Colonic mucosa (tissue), 4 donors: Measurements from ENCODE around the gene EPHA8. TPM values are rescaled to one million over a fixed set of nuclear protein-coding genes. Genes with fewer than 3 reads are reported as not detected.

ENCODE experiments used
- DNase-seq: peaks from one replicate; pipeline ENCODE4 v3.0.0-alpha.2; 2020
- H3K27ac ChIP-seq: fragments of 200-600 bp; one replicate; pipeline ENCODE4 v1.8.0; 2021
- H3K27me3 ChIP-seq: fragments of 200-600 bp; one replicate; pipeline ENCODE4 v1.8.0; 2021
- H3K36me3 ChIP-seq: fragments of 200-600 bp; one replicate; pipeline ENCODE4 v1.8.0; 2021
- H3K4me1 ChIP-seq: fragments of 200-600 bp; one replicate; pipeline ENCODE4 v1.8.0; 2021; ENCODE audit warnings: mild to moderate bottlenecking
- H3K4me3 ChIP-seq: fragments of 200-600 bp; one replicate; pipeline ENCODE4 v1.8.0; 2021
- H3K9ac ChIP-seq, 2 donors: one replicate each; pipeline ENCODE4 v1.7.0; 2013; ENCODE audit warnings: control low read depth in 2 of 2, low read depth in 2 of 2, low read length in 2 of 2
- H3K9me3 ChIP-seq: fragments of 200-600 bp; one replicate; pipeline ENCODE4 v1.8.0; 2021
- CTCF ChIP-seq: fragments of 200-600 bp; IDR thresholded peaks from one replicate; pipeline ENCODE4 v1.8.0; 2022; ENCODE audit warnings: antibody characterized with exemption, mild to moderate bottlenecking
- intact Hi-C: fragments of 100-400 bp; cut with DNase I; formaldehyde crosslinking; loops from one replicate; pipeline ENCODE4 v1.14.1; 2022
- total RNA-seq, 2 donors: library from RNA; stranded (reverse); fragmentation: NEBNext Ultra II Directional in 1 of 2; extraction: Animal tissue kit (Norgen Biotek cat#: 25700) in 1 of 2; gene quantifications; one replicate each; pipeline ENCODE4 v1.2.1, GENCODE V29; 2021
- donor health status: healthy.
- donor health status: DM: no; HTN: no; CAD: no.
- donor health status: DM: no; HTN: no; CAD: no.

EPHA8 gene
- total RNA-seq, 2 donors from 2014 or later, result not detected

- no peaks in the 10 kb centered on the region for H3K36me3 ChIP-seq
- TF ChIP-seq CTCF, result no peak
- H3K27me3 ChIP-seq, result peaks cover under 1% of the 10 kb centered on the region
- no peak for DNase-seq
- H3K4me1 ChIP-seq, result no peaks in the 10 kb centered on the region
- no peak overlapping the region for H3K27ac ChIP-seq
- no peak overlapping the region for H3K9ac ChIP-seq
- intact Hi-C loops, result no loop called here
- H3K9me3 ChIP-seq, result no peaks in the 10 kb centered on the region
- no peak overlapping the region for H3K4me3 ChIP-seq
Observed at GRCh38 chr1:22543679-22544078, 19.6 kb upstream of the EPHA8 start.

- intact Hi-C loops, result no loop called here
- Histone ChIP-seq H3K27me3 (peaks cover 4% of the 10 kb centered on the region), H3K36me3 (no peaks in the 10 kb centered on the region), H3K9me3 (no peaks in the 10 kb centered on the region), H3K9ac (no peak overlapping the region), H3K4me1 (no peaks in the 10 kb centered on the region), H3K27ac (no peak overlapping the region), H3K4me3 (no peak overlapping the region)
- TF ChIP-seq CTCF, result no peak
- DNase-seq, result no peak
Observed at GRCh38 chr1:22544606-22545005, 18.7 kb upstream of the EPHA8 start.

GRCh38 chr1:22545141-22545540 lies 18.1 kb upstream of the EPHA8 start:
- Histone ChIP-seq H3K9ac (no peak overlapping the region), H3K9me3 (no peaks in the 10 kb centered on the region), H3K4me3 (no peak overlapping the region), H3K27ac (no peak overlapping the region), H3K4me1 (no peaks in the 10 kb centered on the region), H3K27me3 (peaks cover 4% of the 10 kb centered on the region), H3K36me3 (no peaks in the 10 kb centered on the region)
- TF ChIP-seq CTCF, result no peak
- intact Hi-C loops, result no loop called here
- no peak for DNase-seq

- intact Hi-C loops, result no loop called here
- Histone ChIP-seq H3K27ac (no peak overlapping the region), H3K4me3 (no peak overlapping the region), H3K9ac (no peak overlapping the region), H3K9me3 (no peaks in the 10 kb centered on the region), H3K27me3 (peaks cover 4% of the 10 kb centered on the region), H3K36me3 (no peaks in the 10 kb centered on the region), H3K4me1 (no peaks in the 10 kb centered on the region)
- DNase-seq, result no peak
- TF ChIP-seq CTCF, result no peak
Observed at GRCh38 chr1:22547186-22547817, 16.0 kb upstream of the EPHA8 start.

- H3K36me3 ChIP-seq, result no peaks in the 10 kb centered on the region
- H3K9me3 ChIP-seq, result no peaks in the 10 kb centered on the region
- H3K9ac ChIP-seq, result no peak overlapping the region
- no peaks in the 10 kb centered on the region for H3K4me1 ChIP-seq
- intact Hi-C loops, result no loop called here
- peaks cover 4% of the 10 kb centered on the region for H3K27me3 ChIP-seq
- H3K4me3 ChIP-seq, result no peak overlapping the region
- TF ChIP-seq CTCF, result no peak
- DNase-seq, result no peak
- no peak overlapping the region for H3K27ac ChIP-seq
Observed at GRCh38 chr1:22547818-22548462, 15.3 kb upstream of the EPHA8 start.
